GM18502 (cell line): ENCODE data around the gene PLA2G1B.
"Not testable (repeated sequence)": the region's sequence is repeated elsewhere in the genome, so short reads cannot be mapped to it uniquely, and the experiment has no call there.

ENCODE experiments used
- ATAC-seq: cut with Tn5 transposase; IDR thresholded peaks from one replicate; pipeline ENCODE4 v1.9.1; 2021; ENCODE audit warnings: mild to moderate bottlenecking; ENCODE audit not compliant: unreplicated experiment, poor library complexity

Gene PLA2G1B

DNA sequence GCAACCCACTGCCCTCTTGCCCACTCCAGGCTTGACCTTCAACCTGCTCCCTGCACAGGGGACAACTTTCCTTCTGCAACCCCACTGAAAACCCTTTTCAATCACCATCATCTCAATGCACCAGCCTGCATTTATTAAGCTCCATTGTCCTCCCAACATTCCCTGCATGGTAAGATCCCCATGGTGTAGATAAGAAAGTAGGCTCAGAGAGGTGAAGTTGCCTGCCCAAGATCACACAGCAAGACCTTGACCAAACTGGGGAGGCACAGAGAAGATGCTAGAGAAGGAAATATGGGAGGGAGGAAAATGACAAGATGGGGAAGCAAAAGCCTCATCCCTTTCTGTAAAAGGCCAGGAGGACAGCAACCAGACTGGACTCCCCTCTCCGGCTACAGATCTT lies 31.5 kb upstream of the PLA2G1B start:
- ATAC-seq, result no peak

- no peak for ATAC-seq
These were observed 31.0 kb upstream of the PLA2G1B start for GRCh38 chr12:120358412-120359100.

DNA sequence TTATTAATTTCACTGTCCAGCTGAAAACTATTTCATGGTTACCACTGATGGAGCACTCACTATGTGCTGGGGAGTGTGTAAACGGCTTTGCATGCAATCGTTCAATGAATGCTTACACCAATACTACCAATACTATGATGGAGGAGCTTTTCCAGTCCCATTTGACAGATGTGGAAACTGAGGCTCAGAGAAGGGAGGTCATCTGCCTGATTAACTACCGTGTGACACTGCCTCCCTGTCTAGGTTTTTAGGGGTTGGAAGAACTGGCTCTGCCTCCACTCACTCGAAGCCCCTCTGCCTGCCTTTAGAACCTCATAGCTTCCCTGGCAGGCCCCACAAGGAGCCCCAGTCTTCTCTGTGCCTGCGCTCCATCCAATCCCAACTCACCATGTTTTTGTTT lies 29.5 kb upstream of the PLA2G1B start:
- ATAC-seq, result no peak

DNA sequence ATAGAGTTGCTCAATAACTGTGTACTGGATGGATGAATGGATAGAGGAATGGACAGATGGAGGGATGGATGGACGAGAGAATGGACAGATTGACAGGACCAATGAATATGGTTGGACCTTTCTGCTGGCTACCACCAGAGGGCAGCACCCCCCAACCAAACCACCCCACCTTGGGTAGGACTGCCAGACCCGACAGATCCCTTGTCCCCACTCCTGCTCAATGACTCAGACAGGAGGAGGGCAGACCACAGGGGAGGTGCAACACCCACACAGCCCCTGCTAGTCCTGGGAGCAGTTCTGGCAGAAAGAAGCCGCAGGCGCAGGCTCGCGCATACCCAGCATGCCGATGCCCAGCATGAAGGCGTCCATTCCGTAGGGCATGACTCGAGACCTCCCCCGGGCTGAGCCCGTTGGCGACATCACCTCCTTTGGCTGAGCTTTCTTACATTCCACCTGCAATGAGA lies 29.0 kb upstream of the PLA2G1B start:
- no peak for ATAC-seq

DNA sequence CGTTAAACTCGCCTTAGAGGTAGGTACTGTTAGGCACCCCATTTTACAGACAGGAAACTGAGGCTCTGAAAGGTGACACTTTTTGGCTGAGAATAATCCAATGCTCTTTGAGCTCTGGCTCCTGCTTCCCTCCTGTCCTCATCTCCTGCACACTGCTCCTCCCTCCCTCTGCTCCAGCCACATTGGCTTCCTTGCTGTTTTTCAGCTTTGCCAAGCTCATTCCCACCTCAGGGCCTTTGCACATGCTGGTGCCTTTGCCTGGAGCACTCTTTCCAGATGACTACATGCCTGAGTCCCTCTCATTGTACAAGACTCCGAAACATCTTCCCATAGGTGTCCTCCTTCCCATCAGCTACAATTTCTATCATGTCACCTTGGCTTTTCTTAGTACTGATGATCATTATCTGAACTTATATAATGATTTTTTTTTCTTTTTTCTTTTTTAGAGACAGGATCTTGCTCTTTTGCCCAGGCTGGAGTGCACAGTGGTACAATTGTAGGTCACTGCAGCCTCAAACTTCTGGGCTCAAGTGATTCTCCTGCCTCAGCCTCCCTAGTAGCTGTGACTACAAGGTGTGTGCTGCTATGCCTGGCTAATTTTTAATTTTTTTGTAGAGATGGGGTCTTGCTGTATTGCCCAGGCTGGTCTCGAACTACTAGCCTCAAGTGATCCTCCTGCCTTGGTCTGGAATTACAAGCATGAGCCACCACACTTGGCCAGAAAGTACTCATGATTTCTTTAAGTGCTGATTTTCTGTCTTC lies 26.2 kb upstream of the PLA2G1B start:
- ATAC-seq, result no peak

DNA sequence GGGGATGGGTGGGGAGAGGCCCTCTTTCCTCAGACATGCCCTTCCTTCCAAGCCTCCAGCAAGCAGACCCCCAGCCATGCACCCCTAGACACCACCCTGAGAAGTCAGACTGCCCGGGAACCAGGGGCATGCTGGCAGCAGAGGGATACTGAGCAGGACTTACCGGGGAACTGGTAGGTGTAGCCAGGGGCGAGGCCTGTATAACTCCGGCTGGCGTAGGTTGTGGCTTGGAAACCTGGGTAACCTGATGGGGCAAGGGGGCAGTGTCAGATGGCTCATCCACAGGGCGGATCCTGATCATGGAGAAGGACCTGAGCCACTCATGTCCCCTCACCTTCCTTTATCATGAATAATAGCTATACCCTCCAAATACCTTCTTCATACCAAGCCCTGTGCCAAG lies 25.6 kb upstream of the PLA2G1B start:
- no peak for ATAC-seq

GRCh38 chr12:120352117-120352516 lies 24.5 kb upstream of the PLA2G1B start:
- no peak for ATAC-seq

GRCh38 chr12:120350576-120351350 lies 23.2 kb upstream of the PLA2G1B start:
- ATAC-seq, result no peak

- ATAC-seq, result no peak
These were observed 20.2 kb upstream of the PLA2G1B start for GRCh38 chr12:120347766-120348165.

DNA sequence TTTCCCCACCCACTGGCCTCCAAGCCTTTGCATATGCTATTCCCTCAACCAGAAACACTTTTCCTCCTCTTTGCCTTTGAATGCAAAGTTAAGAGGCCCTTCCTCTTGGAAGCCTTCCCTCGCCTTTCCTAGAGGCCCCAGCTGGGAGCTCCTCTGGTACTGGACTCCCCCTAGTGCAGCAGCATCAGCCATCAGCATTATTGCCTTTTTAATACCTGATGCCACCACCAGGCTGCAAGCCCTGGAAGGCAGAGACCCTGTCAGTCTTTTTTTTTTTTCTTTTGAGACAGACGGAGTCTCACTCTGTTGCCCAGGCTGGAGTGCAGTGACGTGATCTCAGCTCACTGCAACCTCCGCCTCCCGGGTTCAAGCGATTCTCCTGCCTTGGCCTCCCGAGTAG lies 19.1 kb upstream of the PLA2G1B start:
- ATAC-seq, result no peak

DNA sequence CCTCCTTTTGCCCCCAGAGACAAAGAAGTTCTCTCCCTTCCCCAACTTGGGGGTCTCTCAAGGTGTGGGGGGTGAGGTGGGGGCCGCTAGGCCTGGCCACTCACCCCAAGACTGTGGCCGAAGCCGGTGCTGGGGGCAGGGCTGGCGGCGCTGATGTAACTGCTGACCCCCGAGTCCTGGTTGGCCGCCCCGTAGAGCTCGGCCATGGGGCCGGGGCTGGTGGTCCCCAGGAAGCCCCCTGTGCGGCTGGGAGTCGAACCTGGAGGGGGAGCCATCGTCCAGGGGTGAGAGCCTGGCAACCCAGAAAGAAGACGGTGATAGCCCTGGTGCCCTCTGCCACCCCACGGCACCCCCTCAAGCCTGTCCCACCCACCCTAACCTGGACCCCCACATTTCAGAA lies 18.5 kb upstream of the PLA2G1B start:
- ATAC-seq, result no peak

GRCh38 chr12:120343692-120344091 lies 16.1 kb upstream of the PLA2G1B start:
- no peak for ATAC-seq

GRCh38 chr12:120343039-120343537 lies 15.5 kb upstream of the PLA2G1B start:
- no peak for ATAC-seq

GRCh38 chr12:120342175-120343038 lies 14.8 kb upstream of the PLA2G1B start:
- ATAC-seq, result no peak

GRCh38 chr12:120339256-120339655 lies 11.7 kb upstream of the PLA2G1B start:
- no peak for ATAC-seq

DNA sequence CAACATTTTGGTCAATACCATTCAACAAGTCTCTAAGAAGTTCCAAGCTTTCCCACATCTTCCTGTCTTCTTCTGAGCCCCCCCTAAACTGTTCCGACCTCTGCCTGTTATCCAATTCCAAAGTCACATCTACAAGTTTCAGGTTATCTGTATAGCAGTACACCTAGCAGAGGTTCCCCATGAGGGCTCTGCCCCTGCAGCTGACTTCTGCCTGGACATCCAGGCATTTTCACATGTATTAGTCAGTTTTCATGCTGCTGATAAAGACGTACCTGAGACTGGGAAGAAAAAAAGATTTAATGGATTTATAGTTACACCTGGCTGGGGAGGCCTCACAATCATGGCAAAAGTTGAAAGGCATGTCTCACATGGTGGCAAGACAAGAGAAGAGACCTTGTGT lies 10.2 kb upstream of the PLA2G1B start:
- ATAC-seq, result no peak

- ATAC-seq, result not testable (repeated sequence)
These were observed 8.8 kb upstream of the PLA2G1B start for GRCh38 chr12:120336392-120336791.

GRCh38 chr12:120335447-120335846 lies 7.9 kb upstream of the PLA2G1B start:
- ATAC-seq, result not testable (repeated sequence)

- no peak for ATAC-seq
These were observed 4.9 kb upstream of the PLA2G1B start for GRCh38 chr12:120332523-120332922.

DNA sequence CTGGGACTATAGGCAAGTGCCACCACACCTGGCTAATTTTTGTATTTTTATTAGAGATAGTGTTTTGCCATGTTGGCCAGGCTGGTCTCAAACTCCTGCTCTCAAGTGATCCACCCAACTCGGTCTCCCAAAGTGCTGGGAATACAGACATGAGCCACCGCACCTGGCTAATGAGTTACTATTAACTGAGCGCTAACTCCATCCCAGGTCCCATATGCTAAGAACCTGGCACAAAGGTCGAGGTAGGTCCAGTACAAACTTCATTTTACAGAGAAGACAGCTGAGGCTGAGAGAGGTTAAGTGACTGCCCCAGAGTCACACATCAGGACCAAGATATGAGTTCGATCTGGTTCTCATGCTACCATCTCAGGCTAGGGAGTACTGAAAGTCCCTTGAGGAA lies 4.5 kb upstream of the PLA2G1B start:
- ATAC-seq, result no peak
